Measurements from ENCODE around the gene ATP5MC2. TPM values are rescaled to one million over a fixed set of nuclear protein-coding genes. Genes with fewer than 3 reads are reported as not detected.
"Not testable (repeated sequence)": the region's sequence is repeated elsewhere in the genome, so short reads cannot be mapped to it uniquely, and the experiment has no call there.

Gene ATP5MC2
- total and polyA plus RNA-seq, 2 of the 4 experiments (the other 2 are of a cell fraction): 309 to 361 TPM

- dilution Hi-C loops (cut with HindIII; ENCODE audit: low sequenced_read_pairs, unreplicated experiment); H2AFZ ChIP-seq (replicated peaks; ENCODE audit: low read length, poor library complexity); H4K8ac ChIP-seq (ENCODE audit: low read depth in 2 of 2, low read length in 2 of 2); H3K27me3 ChIP-seq (ENCODE audit: control insufficient read depth, insufficient read depth, low read length); H3K23ac ChIP-seq (ENCODE audit: low read depth, low read length); H3K9me3 ChIP-seq (ENCODE audit: control insufficient read depth, insufficient read depth, low read length); H3K18ac ChIP-seq (ENCODE audit: low read depth, low read length); H2BK5ac ChIP-seq (ENCODE audit: low read depth, low read length, poor library complexity, severe bottlenecking); H3K4me2 ChIP-seq (ENCODE audit: low read depth, low read length); H4K20me1 ChIP-seq (ENCODE audit: insufficient read depth, low read length); H2BK120ac ChIP-seq (ENCODE audit: low read depth, low read length); H3K27ac ChIP-seq (ENCODE audit: insufficient read depth, low read length); H2AK5ac ChIP-seq (ENCODE audit: low read depth, low read length); POLR2A ChIA-PET (ENCODE audit: unreplicated experiment); H3K4me3 ChIP-seq (ENCODE audit: insufficient read depth, low read depth, low read length); H4K91ac ChIP-seq (ENCODE audit: insufficient read depth, low read depth, low read length); H4K5ac ChIP-seq (ENCODE audit: low read depth, low read length); H3K79me1 ChIP-seq (ENCODE audit: low read depth in 1 of 2, low read length in 2 of 2); CTCF ChIA-PET; H3K4me1 ChIP-seq (ENCODE audit: control insufficient read depth, insufficient read depth, low read length); H2BK15ac ChIP-seq (ENCODE audit: low read depth, low read length); H3K56ac ChIP-seq (ENCODE audit: extremely low read depth, insufficient read depth, low read length); H3K9me1 ChIP-seq (ENCODE audit: insufficient read depth, low read length); DNase-seq; H3K4ac ChIP-seq (ENCODE audit: low read depth, low read length); H3K9ac ChIP-seq (ENCODE audit: low read depth, low read length); H2BK20ac ChIP-seq (ENCODE audit: low read depth, low read length); in situ Hi-C loops (cut with MboI; ENCODE audit: low sequenced_read_pairs); H3K14ac ChIP-seq (replicated peaks; ENCODE audit: low read depth, low read length); intact Hi-C loops (cut with micrococcal nuclease); H2AK9ac ChIP-seq (replicated peaks; ENCODE audit: low read depth, low read length, poor library complexity); BruUV-seq (replicated peaks); ATAC-seq (ENCODE audit: low read depth): not testable (repeated sequence)
- 100% methylated on average over 1 of the region's 6 CpGs; no CpG with 5 or more reads in 1 of the 2 experiments for WGBS, 2 experiments (ENCODE audit: extremely low coverage in 2 of 2, insufficient read length in 1 of 2)
- peaks cover 62% of the 10 kb centered on the region for H3K36me3 ChIP-seq (ENCODE audit: control insufficient read depth, insufficient read depth, low read length)
Measured at GRCh38 chr12:53718567-53718966, 42.7 kb upstream of the ATP5MC2 start.
